Kasumi-1 (cell line): ENCODE measurements around the gene ANLN.
A peak's percentile ranks its signal among the peaks of the same experiment; 100 is the strongest.

Source experiments
- DNase-seq, 2 experiments: peaks; one replicate each; lab custom pipeline; 2025; lab: John Stamatoyannopoulos, UW

The ANLN gene

DNA sequence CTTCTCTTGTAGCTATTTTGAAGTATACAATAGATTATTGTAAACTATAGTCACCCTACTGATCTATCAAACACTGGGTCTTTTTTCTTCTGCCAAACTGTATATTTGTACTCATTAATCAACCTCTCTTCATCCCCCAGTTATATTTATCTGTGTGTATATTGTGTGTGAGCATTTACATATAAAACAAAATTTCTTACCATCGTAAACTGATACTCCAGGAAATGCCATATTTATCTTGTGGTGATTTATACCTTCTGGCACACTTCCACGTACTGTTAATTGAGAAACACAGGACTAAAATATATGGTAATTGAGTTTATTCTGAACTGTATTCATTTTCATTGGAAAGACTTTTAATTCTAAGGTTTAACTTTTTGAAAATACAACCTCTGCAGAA is 18.9 kb downstream of the ANLN start:
- DNase-seq = no peak

DNA sequence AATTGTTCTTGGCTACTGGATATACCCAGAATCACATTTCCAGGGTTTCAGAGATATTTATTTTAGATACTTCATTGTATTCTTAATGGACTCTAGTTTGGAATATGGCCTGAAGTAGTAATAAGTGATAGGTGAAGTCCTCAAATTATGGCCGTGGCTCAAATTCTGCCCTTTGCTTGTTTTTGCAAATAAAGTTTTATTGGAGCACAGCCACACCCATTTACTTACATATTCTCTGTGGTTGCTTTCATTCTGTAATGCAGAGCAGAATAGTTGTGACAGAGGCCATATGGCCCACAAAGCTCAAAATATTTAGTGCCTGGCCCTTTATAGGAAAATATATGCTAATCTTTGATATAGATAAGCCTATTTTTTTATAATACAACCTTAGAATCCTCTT is 19.5 kb downstream of the ANLN start:
- DNase-seq = no peak

DNA sequence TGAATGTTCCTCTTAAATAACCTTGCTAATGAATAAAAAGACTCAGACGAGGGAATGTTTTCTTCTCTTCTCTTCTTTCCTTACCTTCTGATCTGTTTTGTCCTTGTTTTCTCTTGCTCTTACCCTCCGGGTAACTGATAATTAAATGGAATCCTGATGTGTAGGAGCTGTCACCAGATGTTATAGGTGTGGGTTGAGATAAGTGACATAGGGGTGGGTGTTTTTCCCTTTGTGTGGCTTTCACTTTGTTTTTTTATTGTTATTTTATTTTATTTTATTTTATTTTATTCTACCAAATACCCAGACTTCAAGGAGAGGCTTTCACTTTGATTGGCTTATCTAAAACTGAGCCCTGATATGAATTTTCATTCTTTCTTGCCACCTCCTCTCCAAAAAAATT is 25.5 kb downstream of the ANLN start:
- DNase-seq = no peak

GRCh38 chr7:36416251-36416650 is 26.6 kb downstream of the ANLN start:
- DNase-seq = no peak

GRCh38 chr7:36420307-36420706 is 30.6 kb downstream of the ANLN start:
- DNase-seq = no peak

DNA sequence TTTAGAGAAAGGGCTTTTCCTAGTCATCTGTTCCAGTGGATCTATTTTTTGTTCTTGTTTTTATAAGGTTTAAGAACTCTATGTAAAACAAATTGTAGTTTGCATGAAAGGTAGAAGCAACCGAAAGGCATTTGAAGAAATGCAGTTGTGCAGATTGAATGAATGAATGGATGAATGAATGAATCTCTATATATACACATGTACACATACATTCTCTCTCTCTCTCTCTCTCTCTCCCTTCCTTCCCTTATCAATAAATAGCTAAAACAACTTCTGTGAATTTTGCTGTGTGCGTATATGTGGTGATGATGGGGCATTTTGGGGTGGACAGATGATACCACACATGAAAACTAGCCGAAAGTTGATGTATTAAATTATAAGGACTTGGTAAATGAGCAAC is 32.4 kb downstream of the ANLN start:
- no peak for DNase-seq

- no peak for DNase-seq
Measured at GRCh38 chr7:36423633-36424032, 34.0 kb downstream of the ANLN start.

GRCh38 chr7:36430186-36430585 is 40.5 kb downstream of the ANLN start:
- no peak for DNase-seq

DNA sequence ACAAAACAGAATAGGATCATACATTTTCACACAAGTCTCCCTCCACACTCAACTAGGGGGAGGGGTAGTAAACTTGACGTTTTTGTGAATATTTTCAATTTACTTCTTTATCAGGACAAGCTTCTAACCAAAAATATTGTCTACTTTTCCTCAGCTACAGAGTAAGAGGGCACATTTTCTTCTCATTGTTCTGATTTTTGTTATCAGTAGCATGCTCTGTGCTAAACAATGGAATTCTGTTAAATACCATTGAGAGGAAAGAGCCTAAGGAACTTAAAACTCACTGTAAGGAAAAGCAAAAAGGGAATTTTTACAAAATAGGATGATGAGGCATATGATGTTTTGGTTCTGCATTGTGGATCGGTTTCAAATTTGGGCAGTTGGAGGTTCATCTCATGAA is 41.2 kb downstream of the ANLN start:
- no peak for DNase-seq

DNA sequence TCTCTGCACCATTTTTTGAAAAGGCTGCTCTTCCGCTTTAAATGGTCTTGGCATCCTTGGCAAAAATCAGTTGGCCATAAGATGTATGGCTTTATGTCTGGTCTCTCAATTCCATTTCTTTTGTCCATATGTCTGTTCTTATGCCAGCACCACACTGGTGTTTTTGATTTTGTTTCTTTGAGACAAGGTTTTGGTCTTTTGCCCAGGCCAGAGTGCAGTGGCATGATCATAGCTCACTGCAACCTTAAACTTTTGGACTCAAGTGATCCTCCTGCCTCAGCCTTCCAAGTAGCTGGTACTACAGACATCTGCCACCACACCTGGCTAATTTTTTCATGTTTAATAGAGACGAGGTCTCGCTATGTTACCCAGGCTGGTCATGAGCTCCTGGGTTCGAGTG is 48.5 kb downstream of the ANLN start:
- DNase-seq = no peak

GRCh38 chr7:36439624-36440023 is 50.0 kb downstream of the ANLN start:
- DNase-seq = no peak

DNA sequence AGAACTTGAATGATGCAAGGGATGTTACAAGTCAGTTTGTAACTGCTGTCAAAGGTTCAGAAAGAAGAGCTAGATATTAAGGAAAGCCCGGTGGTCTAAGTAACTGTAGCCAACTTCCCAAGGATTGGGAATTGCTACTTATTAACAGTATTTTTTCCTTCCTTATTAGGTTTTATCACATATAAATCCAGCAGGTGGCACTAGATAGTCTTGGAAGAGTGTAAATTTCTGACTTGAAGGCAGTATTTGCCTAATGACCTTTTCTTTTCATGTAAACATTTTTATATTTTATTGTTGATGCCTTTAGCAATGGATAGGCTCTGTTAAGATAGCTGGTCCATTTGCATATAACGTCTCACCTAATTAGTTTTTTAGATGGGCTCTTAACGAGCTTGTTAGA is 51.2 kb downstream of the ANLN start:
- DNase-seq = peak; percentile 41 to 77

GRCh38 chr7:36441344-36442022 is 51.8 kb downstream of the ANLN start:
- DNase-seq = no peak

DNA sequence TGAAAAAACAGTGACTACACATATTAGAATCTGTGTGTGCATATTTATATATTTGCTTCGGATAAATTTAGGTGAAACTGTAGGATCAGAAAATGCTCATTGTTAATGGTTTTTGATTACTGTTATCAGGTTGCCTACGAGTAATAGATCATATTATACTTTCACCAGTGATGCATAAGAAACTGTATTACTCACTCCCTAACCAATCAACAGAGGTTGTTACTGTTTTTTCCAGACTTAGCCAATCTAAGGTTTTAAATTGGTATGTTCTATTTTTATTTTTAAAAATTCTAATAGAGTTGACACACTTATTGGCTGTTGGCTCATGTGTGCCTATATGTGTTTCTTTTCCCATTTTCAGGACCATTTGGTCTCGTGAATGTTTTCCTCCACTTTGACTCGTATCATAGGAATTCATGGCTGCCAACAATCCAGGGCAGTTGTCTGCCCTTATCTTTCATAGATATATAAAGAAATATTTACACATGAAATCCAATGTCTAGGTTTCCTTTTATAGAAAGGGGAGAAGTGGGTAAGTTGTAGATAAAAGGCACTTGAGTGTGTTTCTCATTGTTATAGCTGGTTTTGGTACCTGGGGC is 59.2 kb downstream of the ANLN start:
- no peak for DNase-seq

GRCh38 chr7:36449685-36450084 is 60.0 kb downstream of the ANLN start:
- DNase-seq = no peak

GRCh38 chr7:36453769-36454168 is 64.1 kb downstream of the ANLN start:
- no peak for DNase-seq

DNA sequence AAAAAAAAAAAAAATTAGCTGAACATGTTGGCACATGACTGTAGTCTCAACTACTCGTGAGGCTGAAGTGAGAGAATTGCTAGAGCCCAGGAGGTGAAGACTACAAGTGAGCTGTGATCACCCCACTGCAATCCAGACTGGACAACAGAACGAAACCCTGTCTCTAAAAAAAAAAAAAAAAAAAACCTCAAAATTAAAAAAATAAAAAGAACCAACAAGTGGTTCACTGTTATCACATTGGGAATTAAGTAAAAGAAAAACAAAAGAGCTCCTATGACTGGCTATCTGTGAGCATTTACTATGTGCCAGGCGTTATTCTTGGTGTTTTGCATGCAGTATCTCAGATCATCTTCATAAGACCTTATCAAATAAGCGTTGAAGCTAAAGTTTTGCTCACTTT is 66.0 kb downstream of the ANLN start:
- no peak for DNase-seq

GRCh38 chr7:36456138-36456537 is 66.5 kb downstream of the ANLN start:
- no peak for DNase-seq

DNA sequence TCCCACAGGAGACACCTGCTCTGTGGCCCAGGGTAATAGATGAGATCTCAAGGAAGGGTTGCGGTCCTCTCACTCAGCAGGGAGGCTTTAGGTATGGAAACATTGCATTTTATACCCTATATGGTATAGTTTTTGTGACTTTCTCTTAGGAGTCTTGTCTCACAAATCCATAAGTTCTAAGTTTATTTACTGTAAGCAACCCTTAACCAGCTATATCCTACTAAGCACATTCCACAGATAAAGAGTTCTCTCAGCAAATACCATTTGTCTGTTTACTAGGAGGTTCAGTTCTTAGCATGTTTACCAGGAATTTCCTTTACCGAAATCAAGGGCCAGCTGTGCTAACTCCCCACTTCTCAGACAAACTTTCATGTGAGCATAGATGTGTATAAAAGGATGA is 66.9 kb downstream of the ANLN start:
- no peak for DNase-seq

- DNase-seq = no peak
Measured at GRCh38 chr7:36459236-36459960, 69.7 kb downstream of the ANLN start.

- no peak for DNase-seq
Measured at GRCh38 chr7:36460811-36461429, 71.3 kb downstream of the ANLN start.

DNA sequence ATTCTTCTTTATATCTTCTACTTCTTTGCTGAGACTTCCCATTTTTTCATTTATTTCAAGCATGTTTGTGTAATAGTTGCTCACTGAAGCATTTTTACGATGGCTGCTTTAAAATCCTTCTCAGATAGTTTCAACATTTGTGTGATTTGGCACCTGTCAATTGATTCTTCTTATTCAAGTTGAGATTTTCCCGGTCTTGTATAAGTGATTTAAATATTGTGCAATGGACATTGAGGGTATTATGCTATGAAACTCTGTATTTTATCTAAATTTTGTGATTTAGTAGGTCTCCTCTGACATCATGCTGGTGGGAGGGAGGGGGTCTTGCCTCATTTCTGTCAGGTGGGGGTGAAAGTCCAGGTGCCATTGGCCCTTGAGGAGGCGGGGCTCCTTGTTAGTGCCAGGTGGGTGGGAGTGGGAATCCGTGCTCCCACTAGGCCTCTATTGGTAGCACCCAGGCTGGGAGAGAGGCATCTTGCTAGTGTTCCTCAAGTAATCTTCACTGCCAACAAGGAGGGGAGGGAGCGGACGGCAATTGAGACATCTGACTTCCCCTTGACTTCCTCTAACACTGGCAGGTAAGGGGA is 73.0 kb downstream of the ANLN start:
- no peak for DNase-seq

- DNase-seq = no peak
Measured at GRCh38 chr7:36464271-36464670, 74.6 kb downstream of the ANLN start.
